HG03060 (cell line): ENCODE measurements around the gene ADA.
"Not testable (repeated sequence)": the region's sequence is repeated elsewhere in the genome, so short reads cannot be mapped to it uniquely, and the experiment has no call there.

Experiments
- ATAC-seq: cut with Tn5 transposase; IDR thresholded peaks from one replicate; pipeline ENCODE4 v1.9.1; 2021; ENCODE audit warnings: low read depth, moderate number of reproducible peaks; ENCODE audit not compliant: unreplicated experiment

ADA gene

GRCh38 chr20:44651684-44652423 is at the start of gene ADA:
Gene ADA (minus strand): TSS chr20:44651699. CDS start chr20:44651607, 92 bp downstream.
- no peak for ATAC-seq

DNA sequence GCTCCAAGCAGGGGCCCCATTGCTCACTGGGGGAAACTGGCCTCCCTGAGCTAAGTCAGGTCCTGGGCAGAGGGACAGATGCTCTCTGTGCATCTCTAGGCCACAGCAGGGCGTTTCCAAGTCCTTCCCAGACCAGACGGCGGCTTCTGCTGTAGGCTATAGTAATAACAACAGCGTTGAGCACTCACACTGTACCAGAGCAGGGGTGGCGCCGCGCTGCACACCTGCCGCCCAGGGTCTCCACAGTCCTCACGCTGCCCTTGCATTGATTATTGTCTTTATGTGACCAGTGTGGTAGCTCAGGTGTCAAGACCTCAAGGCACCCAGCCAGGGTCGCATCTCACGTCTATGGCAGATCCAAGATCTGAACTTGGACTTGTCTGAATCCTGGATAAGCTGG is 48.8 kb upstream of the ADA start:
- ATAC-seq, result no peak

DNA sequence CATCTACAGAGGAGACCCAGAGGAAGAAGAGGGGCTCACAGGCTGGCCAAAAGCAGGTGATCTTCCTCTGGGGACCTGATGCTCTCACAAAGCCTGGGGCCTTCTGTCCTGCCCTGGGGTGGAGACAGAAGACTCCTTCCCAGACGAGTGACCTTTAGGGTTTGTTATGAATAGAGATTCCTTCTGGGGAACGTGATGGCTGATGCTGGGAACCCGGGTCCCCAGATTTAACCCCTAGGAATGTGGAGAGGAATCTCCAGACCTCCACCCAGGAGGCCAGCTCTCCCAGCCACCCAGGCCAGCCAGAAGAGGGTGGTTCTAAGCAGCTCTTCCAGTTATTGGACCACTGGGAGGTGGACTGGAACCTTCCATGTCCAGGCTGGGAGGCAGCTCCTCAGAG is 46.9 kb upstream of the ADA start:
- ATAC-seq, result no peak

DNA sequence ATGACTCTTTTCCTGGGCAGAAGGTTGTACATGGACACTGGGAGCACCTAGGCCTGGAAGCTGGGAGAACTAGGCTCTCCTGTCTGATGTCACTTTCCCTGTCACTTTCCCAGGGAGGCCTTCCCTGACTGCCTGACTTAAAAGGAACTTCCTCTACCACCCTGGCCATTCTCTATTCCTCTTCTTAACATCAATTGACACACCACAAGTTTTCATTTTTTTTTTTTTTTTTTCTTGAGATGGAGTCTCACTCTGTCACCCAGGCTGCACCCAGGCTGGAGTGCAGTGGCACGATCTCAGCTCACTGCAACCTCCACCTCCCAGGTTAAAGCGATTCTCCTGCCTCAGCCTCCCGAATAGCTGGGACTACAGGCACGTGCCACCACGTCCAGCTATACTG is 45.5 kb upstream of the ADA start:
- not testable (repeated sequence) for ATAC-seq

- ATAC-seq, result no peak
Measured at GRCh38 chr20:44696315-44696714, 44.8 kb upstream of the ADA start.

GRCh38 chr20:44695674-44696300 is 44.3 kb upstream of the ADA start:
- ATAC-seq, result no peak

DNA sequence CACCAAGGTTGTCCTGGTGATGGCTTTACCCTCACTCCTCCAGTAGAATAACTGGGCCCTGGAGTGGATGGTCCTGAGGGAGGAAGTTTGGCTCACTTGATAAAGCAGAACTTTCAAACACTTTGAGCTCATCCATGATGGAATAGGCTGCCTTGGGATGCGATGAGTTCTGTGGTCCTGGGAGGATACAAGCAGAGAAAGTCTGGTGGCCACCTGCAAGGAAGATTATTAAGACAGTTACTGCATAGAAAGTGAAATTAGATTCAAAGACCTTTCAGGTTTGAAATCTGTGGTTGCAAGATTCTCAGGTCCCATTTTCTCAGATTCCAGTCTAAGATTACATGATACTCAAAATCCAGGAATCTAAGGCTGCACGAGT is 43.8 kb upstream of the ADA start:
- ATAC-seq, result no peak

DNA sequence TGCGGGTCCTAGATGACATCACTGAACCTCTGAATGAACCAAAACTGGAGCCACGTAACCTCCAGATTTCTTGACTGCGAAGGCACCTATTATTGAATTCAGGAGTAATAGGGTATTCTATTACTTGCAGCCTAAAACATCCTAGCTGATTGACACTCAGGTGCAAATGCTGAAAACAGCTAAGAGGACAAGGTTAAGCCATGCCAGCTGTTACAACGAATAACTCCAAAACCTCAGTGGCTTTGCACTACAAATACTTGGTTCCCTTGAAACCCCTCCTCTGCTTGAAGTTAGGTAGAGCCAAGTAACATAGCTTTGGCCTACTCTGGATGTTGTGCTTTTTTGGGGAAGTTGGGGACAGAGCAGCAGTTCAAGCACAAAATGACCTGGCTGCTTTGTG is 42.7 kb upstream of the ADA start:
- ATAC-seq, result no peak

DNA sequence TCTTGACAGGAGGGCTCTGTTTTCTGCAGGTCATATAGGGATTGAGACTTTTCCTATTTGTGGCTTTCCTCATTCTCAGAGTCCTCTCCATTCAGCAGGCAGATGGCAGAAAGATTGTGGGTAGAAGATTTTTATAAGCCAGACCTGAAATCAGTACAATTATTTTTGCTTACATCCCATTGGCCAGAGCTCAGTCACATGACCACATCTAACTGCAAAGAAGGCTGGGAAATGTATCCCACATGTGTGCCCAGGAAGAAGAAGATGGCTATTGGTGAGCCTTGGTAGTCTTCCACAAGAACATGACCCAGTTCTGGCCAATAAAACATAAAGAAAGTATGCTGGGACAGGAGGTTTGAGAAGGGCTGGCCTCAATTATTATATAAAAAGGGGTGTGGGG is 42.1 kb upstream of the ADA start:
- ATAC-seq, result no peak

GRCh38 chr20:44692932-44693480 is 41.5 kb upstream of the ADA start:
- no peak for ATAC-seq

DNA sequence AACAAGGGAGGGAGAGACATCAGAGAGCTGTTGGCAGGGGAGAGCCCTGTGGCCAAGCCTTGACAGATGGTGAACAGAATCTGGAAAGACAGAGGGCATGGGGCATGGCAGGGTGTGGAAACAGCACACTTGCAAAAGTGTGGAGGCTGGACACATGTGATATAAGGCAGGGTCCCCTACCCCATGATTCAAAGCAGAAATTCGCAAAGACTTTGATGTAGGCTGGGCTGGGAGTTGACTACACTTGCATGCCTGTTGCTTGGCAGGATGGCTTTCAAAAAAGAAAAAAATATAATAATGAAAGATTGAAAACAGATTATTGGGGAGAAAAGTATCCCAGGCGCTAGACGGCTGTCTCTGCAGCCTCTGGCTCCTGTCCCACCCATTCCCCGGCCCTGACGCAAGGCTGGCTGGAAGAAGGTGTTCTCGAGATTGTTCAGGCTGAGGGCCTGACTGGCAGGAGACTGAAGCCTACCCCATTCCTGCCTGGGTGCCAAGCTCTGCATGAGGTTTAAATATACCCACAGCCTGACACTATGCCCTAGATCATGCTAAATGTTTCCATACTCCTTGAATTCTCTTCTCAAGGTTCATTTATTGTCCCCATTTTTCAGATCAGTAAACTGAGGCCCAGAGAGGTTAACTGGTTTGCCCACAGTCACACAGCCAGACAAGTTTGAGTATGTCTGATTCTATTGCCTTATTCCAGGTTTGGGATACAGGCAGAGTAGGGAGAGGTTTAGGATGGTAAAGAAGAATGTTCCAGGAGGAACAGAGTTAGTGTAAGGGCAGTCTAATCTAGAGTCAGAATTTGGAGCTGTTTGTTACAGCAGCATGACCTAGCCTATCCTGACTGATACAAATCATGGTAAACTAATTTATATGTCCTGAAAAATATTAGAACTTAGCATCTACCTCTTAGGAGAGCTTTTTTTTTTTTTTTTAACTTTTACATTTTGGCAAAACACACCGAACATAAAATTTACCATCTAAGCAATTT is 40.2 kb upstream of the ADA start:
- no peak for ATAC-seq

- ATAC-seq, result no peak
Measured at GRCh38 chr20:44690781-44691423, 39.4 kb upstream of the ADA start.

- ATAC-seq, result no peak
Measured at GRCh38 chr20:44689809-44690208, 38.3 kb upstream of the ADA start.

GRCh38 chr20:44688053-44688625 is 36.6 kb upstream of the ADA start:
- no peak for ATAC-seq

GRCh38 chr20:44686934-44687333 is 35.4 kb upstream of the ADA start:
- no peak for ATAC-seq

- ATAC-seq, result no peak
Measured at GRCh38 chr20:44684047-44684967, 32.8 kb upstream of the ADA start.

DNA sequence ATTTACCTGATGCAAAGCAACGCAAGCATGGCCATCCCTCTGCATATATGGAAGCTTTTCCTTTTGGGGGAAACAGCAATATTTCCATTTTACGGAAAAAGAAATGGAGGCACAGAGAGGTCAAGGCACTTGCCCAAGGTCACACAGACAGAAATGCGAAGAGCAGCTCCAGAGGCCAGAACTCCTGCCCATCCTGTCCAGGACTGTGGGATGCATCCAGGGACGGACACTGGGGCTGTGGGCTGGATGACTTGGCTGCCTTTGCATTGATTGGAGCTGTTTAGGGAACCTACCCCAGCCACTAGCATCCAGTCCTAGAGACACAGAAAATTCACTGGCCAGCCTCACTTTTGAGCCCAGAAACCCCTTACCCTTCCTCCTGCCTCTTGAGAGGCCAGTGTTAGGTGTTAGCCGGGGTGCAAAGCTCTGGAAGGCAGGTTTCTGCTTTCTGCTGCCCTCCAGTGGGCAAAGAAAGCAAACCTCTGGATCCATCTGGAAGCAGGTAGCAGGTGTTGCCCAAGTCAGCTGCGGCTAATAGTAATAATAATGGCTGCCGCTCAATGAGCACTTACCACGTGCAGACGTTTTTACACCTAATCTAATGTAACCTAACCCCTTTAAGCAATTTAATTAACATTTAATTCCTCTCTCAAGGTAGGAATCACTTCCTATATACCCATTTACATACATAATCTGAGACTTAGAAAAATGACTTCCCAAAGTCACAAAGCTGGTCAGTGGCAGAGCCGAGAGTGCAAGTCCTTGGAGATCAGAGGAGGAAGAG is 32.0 kb upstream of the ADA start:
- ATAC-seq, result no peak
